GM06990 (cell line): ENCODE measurements around the gene DNAJB1.

Experiments used
- DNase-seq: peaks from one replicate; pipeline ENCODE4 v3.0.0-alpha.2; 2011; ENCODE audit not compliant: insufficient read length; ENCODE audit errors: extremely low read depth
- H3K27me3 ChIP-seq: replicated peaks from 2 replicates; pipeline ENCODE4 v1.6.0; 2011; ENCODE audit warnings: low read length; ENCODE audit not compliant: control insufficient read depth, insufficient read depth
- H3K36me3 ChIP-seq: 2 replicates; pipeline ENCODE4 v1.5.1; 2011; ENCODE audit warnings: low read length; ENCODE audit not compliant: control insufficient read depth, insufficient read depth
- H3K4me3 ChIP-seq: replicated peaks from 2 replicates; pipeline ENCODE4 v1.5.1; 2011; ENCODE audit warnings: low read depth, mild to moderate bottlenecking, control low read depth, low read length
- CTCF ChIP-seq: IDR thresholded peaks from 2 replicates; pipeline ENCODE4 v1.5.1; 2011; ENCODE audit warnings: low read length, control low read depth, mild to moderate bottlenecking, inconsistent platforms; ENCODE audit not compliant: insufficient read depth, poor library complexity, severe bottlenecking

Gene DNAJB1

GRCh38 chr19:14514215-14514863 lies 3.9 kb downstream of the DNAJB1 start:
- no peaks in the 10 kb centered on the region for H3K27me3 ChIP-seq
- peaks cover 11% of the 10 kb centered on the region for H3K36me3 ChIP-seq
- no peak overlapping the region for H3K4me3 ChIP-seq
- no peak for TF ChIP-seq CTCF
- DNase-seq: no peak

DNA sequence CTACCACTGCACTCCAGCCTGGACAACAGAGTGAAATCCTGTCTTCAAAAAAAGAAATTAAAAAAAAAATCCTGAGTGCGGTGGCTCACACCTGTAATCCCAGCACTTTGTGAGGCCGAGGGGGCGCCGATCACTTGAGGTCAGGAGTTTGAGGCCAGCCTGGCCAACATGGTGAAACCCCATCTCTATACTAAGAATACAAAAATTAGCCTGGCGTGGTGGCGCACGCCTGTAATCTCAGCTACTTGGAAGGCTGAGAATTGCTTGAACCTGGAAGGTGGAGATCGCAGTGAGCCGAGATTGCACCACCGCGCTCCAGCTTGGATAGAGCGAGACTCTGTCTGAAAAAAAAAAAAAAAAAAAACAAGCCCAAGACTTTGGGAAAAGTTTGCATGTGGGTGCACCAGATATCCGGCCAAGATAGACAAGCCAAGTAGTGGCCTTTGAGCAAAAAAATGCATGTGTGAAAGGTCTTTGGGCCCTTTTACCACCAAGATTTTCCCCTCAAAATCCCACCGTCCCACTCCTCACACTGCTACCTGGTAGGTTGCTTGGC lies 5.7 kb downstream of the DNAJB1 start:
- no peak for TF ChIP-seq CTCF
- peaks cover 11% of the 10 kb centered on the region for H3K36me3 ChIP-seq
- H3K27me3 ChIP-seq: no peaks in the 10 kb centered on the region
- H3K4me3 ChIP-seq: no peak overlapping the region
- no peak for DNase-seq

DNA sequence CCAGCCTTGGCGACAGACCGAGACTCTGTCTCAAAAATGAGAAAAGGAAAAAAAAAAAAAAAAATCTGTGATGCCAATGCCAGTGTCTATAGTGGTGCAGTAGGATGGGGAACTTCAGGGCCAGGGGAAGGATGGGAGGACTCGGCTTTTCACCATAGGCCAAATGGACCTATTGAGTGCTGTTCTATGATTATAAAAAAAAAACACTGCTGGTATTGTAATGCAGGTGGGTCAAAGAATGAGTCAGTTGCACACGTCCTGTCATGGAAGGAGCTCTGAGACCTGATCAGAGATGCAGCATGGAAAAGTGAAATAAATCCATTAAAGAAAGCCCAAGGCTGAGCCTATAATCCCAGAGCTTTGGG lies 7.0 kb downstream of the DNAJB1 start:
- DNase-seq: no peak
- Histone ChIP-seq H3K36me3 (peaks cover 11% of the 10 kb centered on the region), H3K27me3 (no peaks in the 10 kb centered on the region), H3K4me3 (no peak overlapping the region)
- TF ChIP-seq CTCF: no peak

DNA sequence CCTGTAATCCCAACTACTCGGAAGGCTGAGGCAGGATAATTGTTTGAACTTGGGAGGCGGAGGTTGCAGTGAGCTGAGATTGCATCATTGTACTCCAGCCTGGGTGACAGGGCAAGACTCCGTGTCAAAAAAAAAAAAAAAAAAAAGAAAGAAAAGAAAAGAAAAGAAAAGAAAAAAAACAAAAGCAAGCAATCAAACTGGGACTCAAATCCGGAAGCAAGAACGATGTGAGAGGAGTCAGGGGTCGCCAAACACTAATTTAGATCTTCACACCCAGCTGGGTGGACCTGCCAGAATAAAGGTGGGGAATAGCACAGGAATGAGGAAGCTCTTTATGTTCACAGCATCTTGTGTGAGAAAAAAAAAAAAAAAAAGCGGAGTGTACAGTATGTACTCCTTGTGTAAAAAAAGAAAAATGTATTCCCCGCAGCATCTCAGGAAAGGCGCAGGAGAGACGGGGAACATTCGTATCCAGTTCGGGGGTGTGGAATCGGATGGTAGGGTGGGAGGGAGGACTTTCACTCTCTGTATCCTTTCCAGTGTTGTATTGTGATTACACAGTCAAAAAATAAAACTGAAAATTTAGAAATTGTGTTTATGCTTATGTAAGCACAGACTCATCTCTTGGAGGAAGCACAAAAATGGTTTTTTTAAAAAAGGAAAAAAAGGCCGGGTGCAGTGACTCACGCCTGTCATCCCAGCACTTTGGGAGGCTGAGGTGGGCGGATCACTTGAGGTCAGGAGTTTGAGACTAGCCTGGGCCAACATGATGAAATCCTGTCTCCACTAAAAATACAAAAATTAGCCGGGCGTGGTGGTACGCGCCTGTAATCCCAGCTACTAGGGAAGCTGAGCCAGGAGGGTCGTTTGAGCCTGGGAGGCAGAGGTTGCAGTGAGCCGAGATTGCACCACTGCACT lies 7.6 kb downstream of the DNAJB1 start:
- H3K27me3 ChIP-seq: no peaks in the 10 kb centered on the region
- no peak overlapping the region for H3K4me3 ChIP-seq
- no peak for TF ChIP-seq CTCF
- H3K36me3 ChIP-seq: peaks cover 9% of the 10 kb centered on the region
- no peak for DNase-seq

- H3K4me3 ChIP-seq: no peak overlapping the region
- H3K36me3 ChIP-seq: no peaks in the 10 kb centered on the region
- DNase-seq: no peak
- no peaks in the 10 kb centered on the region for H3K27me3 ChIP-seq
- TF ChIP-seq CTCF: no peak
Observed at GRCh38 chr19:14507704-14508542, 10.3 kb downstream of the DNAJB1 start.
